Gastrocnemius medialis (tissue), 4 donors: Measurements from ENCODE around the gene ATP6V0B.

Source experiments
- CTCF ChIP-seq, 5 experiments: fragments of 450-650 bp in 3 of 5; fragments of 200-600 bp in 2 of 5; sonication (generic) in 2 of 5; IDR thresholded peaks in 4 of 5; conservative IDR thresholded peaks in 1 of 5; 1 replicate in 4 of 5; 2 replicates in 1 of 5; pipeline ENCODE4 v1.5.1; 2016 to 2019; ENCODE audit warnings: antibody characterized with exemption in 5 of 5, mild to moderate bottlenecking in 3 of 5, moderate library complexity in 3 of 5
- POLR2A ChIP-seq, 2 donors: fragments of 450-650 bp; IDR thresholded peaks; one replicate each; pipeline ENCODE4 v1.6.1; 2017; ENCODE audit warnings: antibody characterized with exemption in 2 of 2, mild to moderate bottlenecking in 2 of 2, moderate library complexity in 2 of 2

- TF ChIP-seq CTCF (IDR thresholded peaks at IDR 0.05 in 4 of 5, conservative IDR thresholded peaks at IDR 0.05 in 1 of 5) (no peak), POLR2A (IDR thresholded peaks at IDR 0.05) (no peak)
Measured at GRCh38 chr1:43975249-43975961, 645 bp downstream of the ATP6V0B start.
